PFSK-1 (cell line): Measurements from ENCODE around the gene SLC35G3.

Experiments
- FOXP2 ChIP-seq: optimal IDR thresholded peaks from 2 replicates; pipeline ENCODE3; 2011; ENCODE audit warnings: borderline replicate concordance, control low read depth, inconsistent platforms; ENCODE audit not compliant: insufficient read depth; ENCODE audit errors: extremely low read length, extremely low read depth
- POLR2AphosphoS5 ChIP-seq: IDR thresholded peaks from 2 replicates; pipeline ENCODE4 v1.6.1; 2012; ENCODE audit warnings: low read depth, mild to moderate bottlenecking, control low read depth, low read length, moderate library complexity
- SIN3A ChIP-seq: IDR thresholded peaks from 2 replicates; pipeline ENCODE4 v1.6.1; 2012; ENCODE audit warnings: mild to moderate bottlenecking, low read length, moderate library complexity, borderline replicate concordance; ENCODE audit not compliant: insufficient read depth
- TAF1 ChIP-seq: IDR thresholded peaks from 2 replicates; pipeline ENCODE4 v1.6.1; 2012; ENCODE audit warnings: low read length, control low read depth, borderline replicate concordance; ENCODE audit not compliant: insufficient read depth
- TF ChIP-seq, protein P1 (sequence below), 2 experiments: IDR thresholded peaks; 2 replicates each; pipeline versions ENCODE4 v1.6.1 to v1.8.0; 2011 to 2012; ENCODE audit warnings: low read depth in 2 of 2, low read length in 2 of 2, control low read depth in 1 of 2, inconsistent platforms in 1 of 2, mild to moderate bottlenecking in 1 of 2, moderate library complexity in 1 of 2; ENCODE audit not compliant: insufficient read depth in 1 of 2

The SLC35G3 gene

DNA sequence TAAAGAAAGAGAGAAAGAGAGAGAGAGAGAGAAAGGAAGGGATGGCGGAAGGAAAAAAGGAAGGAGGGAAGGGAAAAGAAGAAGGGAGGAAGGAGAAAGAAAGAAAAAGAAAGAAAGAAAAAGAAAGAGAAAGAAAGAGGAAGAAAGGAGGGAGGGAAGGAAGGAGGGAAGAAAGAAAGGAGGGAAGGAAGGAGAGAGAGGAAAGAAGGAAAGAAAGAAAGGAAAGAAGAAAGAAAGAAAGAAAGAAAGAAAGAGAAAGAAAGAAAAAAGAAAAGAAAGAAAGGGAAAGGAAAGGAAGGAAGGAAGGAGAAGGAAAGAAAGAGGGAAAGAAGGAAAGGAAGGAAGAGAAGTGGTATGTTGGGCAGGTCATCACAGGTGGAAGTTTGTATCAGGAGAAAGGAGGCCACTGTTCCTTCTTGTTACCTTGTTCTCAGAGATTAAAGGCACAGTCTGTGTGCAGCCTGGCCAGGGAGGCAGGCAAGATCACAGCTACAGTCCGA lies 19.3 kb downstream of the SLC35G3 start:
- TF ChIP-seq POLR2AphosphoS5 (no peak), SIN3A (no peak), FOXP2 (no peak), TAF1 (no peak)
- TF ChIP-seq, protein P1, sequence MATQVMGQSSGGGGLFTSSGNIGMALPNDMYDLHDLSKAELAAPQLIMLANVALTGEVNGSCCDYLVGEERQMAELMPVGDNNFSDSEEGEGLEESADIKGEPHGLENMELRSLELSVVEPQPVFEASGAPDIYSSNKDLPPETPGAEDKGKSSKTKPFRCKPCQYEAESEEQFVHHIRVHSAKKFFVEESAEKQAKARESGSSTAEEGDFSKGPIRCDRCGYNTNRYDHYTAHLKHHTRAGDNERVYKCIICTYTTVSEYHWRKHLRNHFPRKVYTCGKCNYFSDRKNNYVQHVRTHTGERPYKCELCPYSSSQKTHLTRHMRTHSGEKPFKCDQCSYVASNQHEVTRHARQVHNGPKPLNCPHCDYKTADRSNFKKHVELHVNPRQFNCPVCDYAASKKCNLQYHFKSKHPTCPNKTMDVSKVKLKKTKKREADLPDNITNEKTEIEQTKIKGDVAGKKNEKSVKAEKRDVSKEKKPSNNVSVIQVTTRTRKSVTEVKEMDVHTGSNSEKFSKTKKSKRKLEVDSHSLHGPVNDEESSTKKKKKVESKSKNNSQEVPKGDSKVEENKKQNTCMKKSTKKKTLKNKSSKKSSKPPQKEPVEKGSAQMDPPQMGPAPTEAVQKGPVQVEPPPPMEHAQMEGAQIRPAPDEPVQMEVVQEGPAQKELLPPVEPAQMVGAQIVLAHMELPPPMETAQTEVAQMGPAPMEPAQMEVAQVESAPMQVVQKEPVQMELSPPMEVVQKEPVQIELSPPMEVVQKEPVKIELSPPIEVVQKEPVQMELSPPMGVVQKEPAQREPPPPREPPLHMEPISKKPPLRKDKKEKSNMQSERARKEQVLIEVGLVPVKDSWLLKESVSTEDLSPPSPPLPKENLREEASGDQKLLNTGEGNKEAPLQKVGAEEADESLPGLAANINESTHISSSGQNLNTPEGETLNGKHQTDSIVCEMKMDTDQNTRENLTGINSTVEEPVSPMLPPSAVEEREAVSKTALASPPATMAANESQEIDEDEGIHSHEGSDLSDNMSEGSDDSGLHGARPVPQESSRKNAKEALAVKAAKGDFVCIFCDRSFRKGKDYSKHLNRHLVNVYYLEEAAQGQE (IDR thresholded peaks at IDR 0.05; ENCODE audit: insufficient read depth in 1 of 2, low read depth in 2 of 2, low read length in 2 of 2) = no peak

DNA sequence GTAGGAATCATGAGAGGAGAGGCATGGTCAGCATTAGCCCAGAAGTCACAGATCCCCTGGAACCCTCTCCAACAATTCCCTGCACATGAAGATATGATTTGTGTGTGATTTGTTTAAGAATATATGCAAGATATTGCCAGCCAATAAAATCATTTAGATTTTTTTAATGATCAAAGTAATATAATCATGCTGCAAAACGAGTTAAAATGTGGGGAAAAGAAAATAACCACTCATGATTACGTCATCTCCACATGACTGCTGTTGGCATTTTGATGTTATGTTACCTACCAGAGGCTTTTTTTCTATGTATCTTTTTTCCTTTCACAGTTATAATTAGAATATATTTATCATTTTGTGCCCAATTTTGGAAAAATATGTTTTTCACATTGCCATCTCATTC lies 22.4 kb downstream of the SLC35G3 start:
- TF ChIP-seq POLR2AphosphoS5 (no peak), FOXP2 (no peak), SIN3A (no peak), TAF1 (no peak)
- TF ChIP-seq, protein P1 (IDR thresholded peaks at IDR 0.05; ENCODE audit: insufficient read depth in 1 of 2, low read depth in 2 of 2, low read length in 2 of 2) = no peak

DNA sequence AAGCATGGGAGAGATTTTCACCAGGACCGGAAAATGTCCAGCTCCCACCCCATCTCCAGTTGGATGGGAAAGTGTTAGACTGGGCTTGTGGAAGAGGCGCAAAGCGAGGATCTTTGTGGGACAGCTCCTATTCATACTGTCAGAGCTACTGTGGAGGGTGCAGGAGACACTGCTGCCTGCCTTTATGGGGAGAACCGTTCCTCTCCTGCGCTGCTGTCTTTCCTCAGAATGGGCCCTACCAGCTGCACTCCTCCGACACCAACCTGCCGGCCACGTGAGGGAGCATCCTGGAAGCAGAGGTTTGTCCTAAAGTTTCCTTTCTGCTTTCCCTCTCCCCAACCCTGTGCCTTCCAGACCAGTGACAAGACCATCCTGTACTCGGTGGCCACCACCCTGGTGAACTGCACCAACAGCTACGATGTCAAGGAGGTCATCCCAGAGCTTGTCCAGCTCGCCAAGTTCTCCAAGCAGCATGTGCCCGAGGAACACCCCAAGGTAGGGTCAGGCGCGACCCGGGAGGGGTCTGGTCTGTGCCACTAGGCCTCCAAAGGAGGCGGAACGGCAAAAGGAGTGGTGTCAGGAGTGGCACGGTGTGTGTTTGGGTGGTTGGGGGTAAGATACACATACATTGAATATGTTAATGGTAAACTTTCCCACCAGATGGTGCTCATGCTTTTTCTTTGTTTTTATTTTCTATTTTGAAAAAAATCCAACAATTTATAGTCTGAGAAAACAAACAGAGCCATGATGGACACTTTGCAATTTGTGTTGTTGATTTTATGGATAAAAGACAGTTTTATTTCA lies 23.0 kb downstream of the SLC35G3 start:
- TF ChIP-seq FOXP2 = no peak
- TF ChIP-seq, protein P1 (IDR thresholded peaks at IDR 0.05; ENCODE audit: insufficient read depth in 1 of 2, low read depth in 2 of 2, low read length in 2 of 2) = no peak
- no peak for TF ChIP-seq TAF1
- TF ChIP-seq POLR2AphosphoS5 = no peak
- TF ChIP-seq SIN3A = no peak

DNA sequence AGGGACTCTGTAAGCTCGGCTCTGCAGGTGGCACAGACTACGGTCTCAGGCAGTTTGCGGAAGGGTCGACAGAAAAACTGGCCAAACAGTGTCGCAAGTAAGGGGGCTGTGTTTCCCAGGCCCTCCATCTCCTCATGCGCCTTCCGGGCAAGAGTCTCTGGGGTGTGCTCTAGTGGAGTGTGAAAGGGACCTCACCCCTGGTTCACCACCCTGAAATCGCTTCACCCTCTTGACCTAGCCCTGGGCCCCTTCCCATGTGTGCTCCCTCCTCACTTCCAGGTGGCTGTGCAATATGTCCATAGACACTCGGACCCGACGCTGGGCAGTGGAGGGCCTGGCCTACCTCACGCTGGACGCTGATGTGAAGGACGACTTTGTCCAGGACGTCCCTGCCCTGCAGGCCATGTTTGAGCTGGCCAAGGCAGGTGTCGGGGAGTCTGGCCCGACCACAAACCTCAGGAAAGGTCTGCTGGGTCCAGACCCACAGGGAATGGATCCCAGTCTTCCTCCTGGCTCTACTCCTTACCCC lies 24.3 kb downstream of the SLC35G3 start:
- no peak for TF ChIP-seq FOXP2
- TF ChIP-seq POLR2AphosphoS5 = no peak
- TF ChIP-seq TAF1 = no peak
- TF ChIP-seq, protein P1 (IDR thresholded peaks at IDR 0.05; ENCODE audit: insufficient read depth in 1 of 2, low read depth in 2 of 2, low read length in 2 of 2) = no peak
- no peak for TF ChIP-seq SIN3A
